Measurements from ENCODE around the gene SLX4IP. TPM values are rescaled to one million over a fixed set of nuclear protein-coding genes. Genes with fewer than 3 reads are reported as not detected.

Gene SLX4IP
- total and polyA plus RNA-seq, 7 donors: 0.20 to 1.9 (median 0.86) TPM

- WGBS, 3 donors: 59 to 84% (median 73%) methylated on average over 4 of the region's 4 CpGs
- ATAC-seq (no peak), DNase-seq (no peak)
- intact Hi-C loops (cut with DNase I): loop anchor here in 1 of 2 donors (10.0 kb wide), 1 partner anchor 186 kb away; no protein-coding TSS in a partner anchor
- TF ChIP-seq CTCF (IDR thresholded peaks at IDR 0.05): no peak
- Histone ChIP-seq H3K36me3 (ENCODE audit: insufficient read depth in 1 of 2, low read depth in 1 of 2) (peaks cover 0 to 64% of the 10 kb centered on the region in 2 donors), H3K4me1 (peaks cover 61% of the 10 kb centered on the region), H3K9me3 (no peaks in the 10 kb centered on the region), H3K27me3 (ENCODE audit: insufficient read depth in 3 of 3, low read length in 2 of 3) (no peaks in the 10 kb centered on the region), H3K4me3 (peak overlapping the region; percentile 37), H3K27ac (peak overlapping the region; percentile 79)
Observed at GRCh38 chr20:10661261-10661660, 226.2 kb downstream of the SLX4IP start.

- peaks cover 0 to 56% of the 10 kb centered on the region in 2 donors for H3K36me3 ChIP-seq (ENCODE audit: insufficient read depth in 1 of 2, low read depth in 1 of 2)
- no peak overlapping the region for H3K4me3 ChIP-seq
- TF ChIP-seq CTCF (IDR thresholded peaks at IDR 0.05): no peak
- no peaks in the 10 kb centered on the region for H3K9me3 ChIP-seq
- 78 to 88% (median 80%) methylated on average over 5 of the region's 5 CpGs for WGBS, 3 donors
- intact Hi-C loops (cut with DNase I): loop anchor here in 1 of 2 donors (10.0 kb wide), 1 partner anchor 187 kb away; no protein-coding TSS in a partner anchor
- no peaks in the 10 kb centered on the region for H3K27me3 ChIP-seq (ENCODE audit: insufficient read depth in 3 of 3, low read length in 2 of 3)
- H3K27ac ChIP-seq: peak overlapping the region; percentile 79
- peaks cover 70% of the 10 kb centered on the region for H3K4me1 ChIP-seq
- DNase-seq: no peak
- no peak for ATAC-seq
Observed at GRCh38 chr20:10662151-10662550, 227.0 kb downstream of the SLX4IP start.

- Histone ChIP-seq H3K9me3 (no peaks in the 10 kb centered on the region), H3K4me3 (no peak overlapping the region), H3K27ac (peak overlapping the region; percentile 79), H3K27me3 (ENCODE audit: insufficient read depth in 3 of 3, low read length in 2 of 3) (no peaks in the 10 kb centered on the region), H3K36me3 (ENCODE audit: insufficient read depth in 1 of 2, low read depth in 1 of 2) (peaks cover 0 to 54% of the 10 kb centered on the region in 2 donors), H3K4me1 (peaks cover 73% of the 10 kb centered on the region)
- DNase-seq (no peak), ATAC-seq (no peak)
- intact Hi-C loops (cut with DNase I): loop anchor here in 1 of 2 donors (10.0 kb wide), 1 partner anchor 188 kb away; no protein-coding TSS in a partner anchor
- TF ChIP-seq CTCF (IDR thresholded peaks at IDR 0.05): no peak
- WGBS, 3 donors: 58 to 81% (median 71%) methylated on average over 10 of the region's 10 CpGs
Observed at GRCh38 chr20:10662661-10663458, 227.8 kb downstream of the SLX4IP start.

- Histone ChIP-seq H3K27me3 (ENCODE audit: insufficient read depth in 3 of 3, low read length in 2 of 3) (no peaks in the 10 kb centered on the region), H3K4me3 (no peak overlapping the region), H3K36me3 (ENCODE audit: insufficient read depth in 1 of 2, low read depth in 1 of 2) (peaks cover 0 to 54% of the 10 kb centered on the region in 2 donors), H3K27ac (peak overlapping the region; percentile 20), H3K9me3 (no peaks in the 10 kb centered on the region), H3K4me1 (peaks cover 64% of the 10 kb centered on the region)
- WGBS, 3 donors: 78 to 87% (median 86%) methylated on average over 8 of the region's 8 CpGs
- intact Hi-C loops (cut with DNase I): loop anchor here in 1 of 2 donors (10.0 kb wide), 1 partner anchor 189 kb away; no protein-coding TSS in a partner anchor
- ATAC-seq (no peak), DNase-seq (no peak)
- no peak for TF ChIP-seq CTCF (IDR thresholded peaks at IDR 0.05)
Observed at GRCh38 chr20:10663756-10664155, 228.7 kb downstream of the SLX4IP start.
